ENCODE data around the gene KCNB1.

- no peak for TF ChIP-seq ZNF274 (IDR thresholded peaks at IDR 0.05; ENCODE audit: low read depth, low read length)
- TF ChIP-seq YY1 (IDR thresholded peaks at IDR 0.05; ENCODE audit: insufficient read depth, insufficient read length): no peak
- TF ChIP-seq SUZ12 (IDR thresholded peaks at IDR 0.05; ENCODE audit: extremely low read depth, insufficient read depth, insufficient read length): no peak
Measured at GRCh38 chr20:49470922-49471321, 11.5 kb downstream of the KCNB1 start.

Measured in NT2/D1 (cell line).